GM12872 (cell line): Measurements from ENCODE around the gene ERC2.

ENCODE experiments used
- TF ChIP-seq, protein P1 (sequence below): IDR thresholded peaks from 3 replicates; pipeline ENCODE4 v1.5.1; 2011; ENCODE audit warnings: low read depth, mild to moderate bottlenecking, low read length, moderate library complexity; ENCODE audit not compliant: insufficient read depth

The ERC2 gene

DNA sequence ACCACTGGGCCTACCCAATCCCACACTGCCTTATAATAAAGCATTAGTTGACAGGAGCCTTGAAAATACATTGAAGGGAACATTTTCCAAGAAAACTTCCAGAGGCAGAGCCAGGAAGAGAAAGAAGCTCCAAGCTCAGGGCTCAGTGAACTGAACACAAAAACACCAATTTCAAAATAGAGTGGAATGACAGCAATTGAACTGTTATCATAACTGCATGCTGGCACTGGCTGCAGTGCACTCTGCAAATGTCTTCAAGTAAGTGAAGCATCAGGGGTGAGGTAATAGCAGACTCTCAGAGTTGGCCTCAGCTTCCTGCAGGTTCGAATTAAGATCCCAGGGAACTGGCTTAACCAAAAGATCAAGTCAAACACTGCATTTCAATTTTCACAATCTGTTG is 593.2 kb downstream of the ERC2 start:
- TF ChIP-seq, protein P1, sequence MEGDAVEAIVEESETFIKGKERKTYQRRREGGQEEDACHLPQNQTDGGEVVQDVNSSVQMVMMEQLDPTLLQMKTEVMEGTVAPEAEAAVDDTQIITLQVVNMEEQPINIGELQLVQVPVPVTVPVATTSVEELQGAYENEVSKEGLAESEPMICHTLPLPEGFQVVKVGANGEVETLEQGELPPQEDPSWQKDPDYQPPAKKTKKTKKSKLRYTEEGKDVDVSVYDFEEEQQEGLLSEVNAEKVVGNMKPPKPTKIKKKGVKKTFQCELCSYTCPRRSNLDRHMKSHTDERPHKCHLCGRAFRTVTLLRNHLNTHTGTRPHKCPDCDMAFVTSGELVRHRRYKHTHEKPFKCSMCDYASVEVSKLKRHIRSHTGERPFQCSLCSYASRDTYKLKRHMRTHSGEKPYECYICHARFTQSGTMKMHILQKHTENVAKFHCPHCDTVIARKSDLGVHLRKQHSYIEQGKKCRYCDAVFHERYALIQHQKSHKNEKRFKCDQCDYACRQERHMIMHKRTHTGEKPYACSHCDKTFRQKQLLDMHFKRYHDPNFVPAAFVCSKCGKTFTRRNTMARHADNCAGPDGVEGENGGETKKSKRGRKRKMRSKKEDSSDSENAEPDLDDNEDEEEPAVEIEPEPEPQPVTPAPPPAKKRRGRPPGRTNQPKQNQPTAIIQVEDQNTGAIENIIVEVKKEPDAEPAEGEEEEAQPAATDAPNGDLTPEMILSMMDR, result no peak

DNA sequence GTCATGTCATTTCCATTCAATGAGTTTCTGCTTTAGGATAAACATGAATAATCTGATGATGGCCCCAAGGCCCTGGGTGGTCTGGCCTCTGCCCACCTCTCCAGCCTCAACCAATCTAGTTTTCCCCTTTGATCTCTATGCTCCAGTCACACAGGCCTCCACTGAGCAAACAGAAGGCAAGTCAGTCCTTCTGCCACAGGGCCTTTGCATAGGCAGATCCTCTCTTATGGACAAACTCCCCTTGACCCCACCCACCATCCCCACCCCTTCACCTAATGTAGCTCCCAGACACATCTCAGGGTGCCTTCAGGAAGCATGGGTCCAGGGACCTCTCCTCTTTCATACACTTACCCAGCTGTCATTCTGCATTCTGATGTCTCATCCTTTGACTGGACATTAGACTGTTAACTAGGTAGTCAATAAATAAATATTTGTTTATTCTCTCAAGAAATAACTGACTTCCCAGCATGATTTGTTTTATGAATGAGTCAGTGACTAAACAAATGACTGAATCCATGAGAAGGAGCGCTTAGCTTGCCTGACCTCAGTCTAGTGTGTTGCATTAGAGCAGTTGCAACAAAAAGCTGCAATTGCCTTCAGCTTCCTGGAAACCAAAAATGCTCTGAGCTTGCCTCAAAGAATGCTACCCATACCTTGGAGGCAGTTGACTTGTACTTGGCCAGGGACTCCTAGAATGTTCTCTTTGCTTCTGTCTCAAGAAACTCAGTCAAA is 594.6 kb downstream of the ERC2 start:
- TF ChIP-seq, protein P1, result no peak

DNA sequence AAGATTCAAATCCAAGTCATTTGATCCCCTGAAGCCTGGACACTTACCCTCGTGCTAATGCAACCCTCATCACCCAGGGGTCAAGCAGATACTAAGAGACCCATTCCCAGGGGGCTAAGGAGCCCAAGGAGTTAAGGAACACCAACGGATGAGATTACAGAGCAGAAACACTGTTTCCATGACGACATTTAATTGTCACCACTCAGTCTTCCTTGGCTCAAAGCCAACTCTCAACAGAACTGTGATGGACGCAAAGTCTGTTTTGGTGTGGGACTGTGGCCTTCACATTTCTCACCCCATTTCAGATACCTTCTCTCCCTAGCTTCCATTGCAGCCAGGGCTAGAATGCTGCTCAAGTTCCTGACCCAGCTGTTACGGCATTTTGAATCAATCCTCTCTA is 597.7 kb downstream of the ERC2 start:
- TF ChIP-seq, protein P1, result no peak

DNA sequence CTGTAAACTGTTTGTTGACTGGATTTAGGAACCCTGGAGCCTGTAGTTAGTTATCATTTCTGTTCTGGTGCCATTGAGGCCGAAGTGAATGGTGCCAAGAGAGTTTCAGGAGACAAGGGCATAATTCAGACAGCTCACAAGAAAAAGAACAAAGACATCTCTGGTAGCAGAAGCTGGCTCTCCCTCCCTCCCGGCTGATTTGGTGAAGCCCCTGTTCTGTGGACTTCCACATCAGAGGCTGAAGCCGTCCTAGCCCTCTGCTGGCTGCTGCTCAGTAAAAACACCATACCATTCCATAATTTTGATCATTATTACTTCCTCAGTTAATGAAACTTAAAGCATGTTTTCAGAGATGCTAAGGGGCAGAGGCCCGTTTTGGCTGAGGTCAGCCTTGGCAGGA is 599.9 kb downstream of the ERC2 start:
- TF ChIP-seq, protein P1, result no peak

DNA sequence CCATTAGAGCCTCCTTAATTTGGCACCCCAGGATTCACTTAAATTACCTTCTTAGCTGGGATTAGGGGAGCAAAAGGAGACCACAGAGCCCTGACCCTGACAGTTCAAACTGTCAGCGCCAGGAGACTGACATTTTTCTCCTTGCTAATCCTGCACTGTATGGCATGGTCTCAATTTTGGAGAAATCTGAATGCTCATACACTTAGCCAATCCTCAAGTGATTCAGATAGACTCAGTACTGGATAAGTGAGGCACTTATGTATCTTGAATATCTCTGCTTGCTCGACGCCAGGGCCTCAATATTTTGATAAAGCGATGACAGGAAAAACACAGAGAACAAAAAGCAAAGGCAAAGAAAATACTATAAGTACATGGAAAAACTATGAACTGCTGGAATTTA is 605.2 kb downstream of the ERC2 start:
- TF ChIP-seq, protein P1, result no peak

DNA sequence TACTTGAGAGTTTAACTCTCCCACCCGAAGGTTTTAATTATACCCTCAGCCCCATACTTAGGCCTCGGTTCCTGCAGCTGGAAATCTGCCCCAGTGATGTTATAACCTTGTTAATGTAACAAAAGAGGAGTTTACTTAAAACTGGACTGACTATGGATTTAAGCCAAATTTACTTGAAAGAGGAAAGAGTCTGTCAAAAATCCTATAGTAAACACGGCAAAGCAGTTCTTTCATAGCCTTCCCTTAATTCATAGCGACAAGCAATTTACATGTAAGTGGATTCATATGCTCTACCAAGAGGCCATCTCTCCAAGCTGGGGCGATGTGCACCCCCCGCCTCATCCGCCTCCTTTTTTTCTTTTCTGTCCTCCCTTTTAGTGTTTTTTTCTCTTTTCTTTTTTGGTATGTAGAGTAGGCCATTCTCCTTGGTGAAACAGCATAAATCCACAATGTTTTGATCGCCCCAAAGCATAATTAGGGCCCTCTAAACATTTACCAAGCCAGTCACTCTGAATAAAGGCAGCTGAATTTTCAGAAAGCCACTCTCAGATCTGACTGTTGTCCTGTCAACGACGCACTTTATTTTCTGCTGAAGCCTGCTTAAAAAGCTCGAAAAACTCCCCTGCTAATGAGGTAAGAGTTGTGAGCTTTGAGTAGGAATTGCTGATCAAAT is 608.1 kb downstream of the ERC2 start:
- TF ChIP-seq, protein P1, result no peak

DNA sequence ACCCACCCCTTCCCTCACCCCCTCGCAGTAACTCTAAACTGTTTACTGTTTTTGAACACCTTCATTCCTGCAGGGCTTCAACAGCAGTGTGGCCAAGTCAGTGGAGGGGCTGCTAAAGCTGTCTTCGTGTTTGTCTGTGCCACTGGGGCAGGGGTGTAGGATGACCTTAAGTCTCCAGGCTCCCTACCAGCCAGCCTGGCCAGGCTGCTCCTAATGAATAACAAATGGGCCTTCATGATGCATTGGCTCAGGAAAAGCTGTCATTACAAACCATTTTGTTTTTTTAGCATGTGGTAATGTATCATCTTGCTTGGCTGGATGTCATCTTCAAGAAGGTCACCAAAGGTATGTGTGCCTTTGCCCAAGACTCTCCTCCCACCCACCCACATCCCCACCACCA is 609.0 kb downstream of the ERC2 start:
- TF ChIP-seq, protein P1, result no peak
